Measurements from ENCODE around the gene ATG13.
"Not testable (repeated sequence)": the region's sequence is repeated elsewhere in the genome, so short reads cannot be mapped to it uniquely, and the experiment has no call there.

ATG13 gene

DNA sequence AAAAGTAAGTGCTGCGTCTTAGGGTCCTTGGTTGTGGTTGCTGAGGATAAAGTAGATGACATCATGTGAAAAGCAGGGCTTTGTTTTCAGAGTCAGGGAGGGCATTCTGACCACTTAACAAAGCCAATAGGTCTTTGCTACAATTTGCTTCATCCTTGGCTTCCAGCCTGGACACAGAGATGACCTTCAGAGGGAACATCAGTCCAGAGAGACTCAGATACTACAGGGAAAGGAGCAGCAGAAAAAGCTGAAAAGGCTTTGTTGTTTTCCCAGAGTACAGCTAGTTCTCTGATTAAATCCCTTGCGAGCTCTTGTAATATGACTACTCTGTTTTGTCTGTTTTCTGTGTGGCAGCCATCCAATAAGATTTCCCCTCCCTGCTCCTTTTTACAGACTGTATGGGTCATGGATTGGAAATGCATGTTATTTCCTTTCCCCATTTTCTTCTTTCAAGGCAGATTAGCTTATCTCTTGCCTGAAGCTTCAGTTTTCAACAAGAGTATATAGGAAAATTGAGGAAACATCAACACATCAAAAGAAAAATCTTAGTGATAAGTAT is 31.9 kb downstream of the ATG13 start:
- no peak for DNase-seq

- no peak for DNase-seq
Observed at GRCh38 chr11:46655631-46656030, 38.3 kb downstream of the ATG13 start.

DNA sequence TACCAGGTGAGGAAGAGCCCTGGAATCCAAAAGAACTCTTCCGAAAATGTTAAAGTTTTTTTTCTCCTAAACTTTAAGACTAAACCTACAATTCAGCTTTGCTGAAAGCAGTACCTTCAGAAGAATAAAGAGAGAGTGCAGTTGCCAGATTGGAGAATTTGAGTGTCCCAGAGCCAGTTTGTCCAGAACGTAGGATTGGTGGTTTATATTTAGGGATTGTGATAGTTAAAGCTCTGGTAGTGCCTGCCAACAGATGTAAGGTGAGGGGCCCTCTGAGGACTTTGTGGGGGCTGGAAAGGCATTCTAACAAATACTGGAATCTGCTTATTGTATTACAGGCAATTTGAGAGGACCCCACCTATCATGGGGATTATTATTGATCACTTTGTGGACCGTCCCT is 39.8 kb downstream of the ATG13 start:
- DNase-seq, result no peak

DNA sequence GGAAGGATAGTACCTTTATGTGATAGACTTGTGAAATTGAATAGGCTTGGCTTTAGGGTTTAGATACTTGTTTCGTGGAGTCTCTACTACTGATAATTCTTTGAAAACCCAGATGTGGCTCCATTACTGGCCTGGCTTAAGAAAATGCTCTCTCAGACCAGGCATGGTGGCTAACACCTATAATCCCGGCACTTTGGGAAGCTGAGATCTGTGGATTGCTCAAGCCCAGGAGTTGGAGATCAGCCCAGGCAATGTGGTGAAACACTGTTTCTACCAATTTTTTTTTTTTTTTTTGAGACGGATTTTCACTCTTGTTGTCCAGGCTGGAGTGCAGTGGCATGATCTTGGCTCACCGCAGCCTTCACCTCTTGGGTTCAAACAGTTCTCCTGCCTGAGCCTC is 40.9 kb downstream of the ATG13 start:
- no peak for DNase-seq

- DNase-seq, result peak in 1 of 2 donors; percentile 7
Observed at GRCh38 chr11:46659908-46660307, 42.6 kb downstream of the ATG13 start.

GRCh38 chr11:46661836-46662235 is 44.5 kb downstream of the ATG13 start:
- DNase-seq, result no peak

DNA sequence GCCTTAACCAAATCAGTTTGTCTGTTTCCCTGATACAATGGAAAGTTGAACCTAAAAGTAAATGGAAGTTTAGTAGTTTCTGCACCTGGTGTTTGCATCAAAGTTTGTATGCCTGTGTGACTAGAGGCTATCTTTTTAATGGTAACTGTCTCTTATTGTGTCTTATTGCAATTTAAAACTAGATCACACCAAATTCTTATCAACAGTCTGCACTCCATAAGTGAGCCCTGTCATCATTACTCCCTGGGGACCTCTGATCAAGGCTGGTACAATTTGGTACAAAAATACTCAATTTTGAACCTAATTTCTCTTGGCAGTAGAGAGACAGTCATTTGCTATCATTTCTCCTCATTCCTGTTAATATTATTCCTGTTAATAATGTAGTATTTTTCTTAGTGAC is 45.0 kb downstream of the ATG13 start:
- DNase-seq, result no peak

DNA sequence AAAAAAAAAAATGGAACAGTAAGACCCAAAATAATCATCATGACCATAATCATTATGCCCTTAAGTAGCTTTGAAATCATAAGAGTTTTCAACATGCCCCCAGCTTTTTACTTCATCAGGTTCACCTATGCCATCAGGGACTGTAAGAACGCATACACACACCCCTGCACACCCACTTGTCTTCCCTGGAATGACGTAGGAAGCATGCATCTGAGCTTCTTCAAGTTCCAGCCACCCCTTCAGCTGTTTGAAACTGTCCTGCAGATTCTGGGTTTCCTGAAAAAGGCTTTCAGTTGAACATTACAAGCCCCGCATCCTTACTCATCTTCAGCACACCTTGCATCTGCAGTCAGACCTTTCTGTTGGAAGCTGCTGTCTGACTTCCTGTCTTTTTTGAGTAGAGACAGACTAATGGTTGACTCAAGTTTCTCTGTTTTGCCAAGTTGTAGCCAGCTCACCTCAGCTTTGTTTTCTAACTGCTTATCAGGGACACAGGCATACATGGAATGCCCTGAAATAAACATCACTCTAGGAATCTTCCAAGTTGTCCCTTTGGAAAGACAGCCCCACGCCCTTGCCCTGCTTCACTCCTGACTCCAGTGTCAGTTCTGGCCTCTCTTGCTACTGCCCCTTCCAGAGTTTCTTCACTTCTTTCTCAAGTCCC is 46.1 kb downstream of the ATG13 start:
- no peak for DNase-seq

GRCh38 chr11:46664612-46665011 is 47.3 kb downstream of the ATG13 start:
- no peak for DNase-seq

GRCh38 chr11:46665356-46665755 is 48.0 kb downstream of the ATG13 start:
- DNase-seq, result no peak

DNA sequence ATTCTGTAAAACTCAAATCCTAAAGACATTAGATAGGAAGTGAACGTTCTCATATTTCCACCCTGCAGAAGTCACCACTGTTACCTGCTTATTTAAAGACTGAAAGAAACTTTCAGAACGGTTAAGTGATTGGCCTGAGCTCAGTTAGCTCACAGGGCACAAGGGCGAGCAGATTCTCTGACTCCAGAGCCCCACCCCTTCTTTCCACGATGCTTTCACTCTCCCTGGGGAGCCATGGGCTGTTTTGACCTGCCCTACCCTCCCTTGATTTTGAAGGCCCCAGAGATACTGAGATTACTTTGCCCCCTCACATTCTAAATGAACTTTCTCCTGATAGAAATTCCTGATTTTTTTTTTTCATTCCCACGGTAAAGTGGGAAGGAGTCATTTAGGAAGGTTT is 49.2 kb downstream of the ATG13 start:
- no peak for DNase-seq

DNA sequence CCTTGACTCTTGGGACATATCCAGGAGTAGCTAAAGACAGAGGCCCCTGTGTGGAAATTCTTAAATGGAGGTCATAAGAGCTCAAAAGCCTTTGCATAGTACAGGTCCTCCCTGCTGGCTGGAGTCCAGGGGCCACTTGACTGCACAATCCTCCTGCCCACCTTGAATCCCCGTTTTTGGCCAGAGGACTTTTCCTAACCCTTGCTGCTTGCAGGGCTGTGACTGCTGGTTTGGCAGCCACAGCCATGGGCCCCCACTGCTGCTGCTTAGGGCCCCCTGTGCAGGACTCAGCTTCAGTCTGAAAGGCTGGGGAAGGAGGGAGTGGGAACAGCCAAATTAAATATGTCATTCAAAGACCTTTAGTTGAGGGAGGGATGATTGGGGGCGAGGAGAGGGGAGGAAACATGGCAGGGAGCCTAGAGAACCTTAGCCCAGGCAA is 49.7 kb downstream of the ATG13 start:
- no peak for DNase-seq

DNA sequence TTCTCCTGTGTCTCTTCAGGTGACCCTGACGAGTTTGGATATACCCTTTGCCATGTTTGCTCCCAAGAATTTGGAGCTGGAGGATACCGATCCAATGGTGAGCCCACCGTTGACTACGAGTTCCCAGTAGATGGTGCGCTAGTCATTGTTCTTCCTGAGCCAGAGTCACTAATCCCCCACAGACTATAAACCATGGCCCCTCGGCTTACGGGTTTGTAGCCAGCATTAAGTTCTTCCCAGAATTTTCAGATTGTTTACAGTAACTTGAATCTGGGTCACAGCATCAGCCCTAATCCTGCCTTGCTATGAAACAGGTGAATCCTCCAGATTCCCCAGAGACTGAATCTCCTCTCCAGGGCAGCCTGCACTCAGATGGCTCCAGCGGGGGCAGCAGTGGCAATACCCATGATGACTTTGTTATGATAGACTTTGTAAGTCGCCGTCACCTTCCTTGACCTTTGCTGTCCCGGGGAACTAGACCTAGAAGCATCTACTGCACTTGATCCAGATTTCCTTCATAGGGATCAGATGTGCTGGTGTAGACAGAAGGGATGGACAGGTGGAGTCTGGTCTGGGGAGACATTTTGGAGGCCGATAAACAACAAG is 51.2 kb downstream of the ATG13 start:
- no peak for DNase-seq

DNA sequence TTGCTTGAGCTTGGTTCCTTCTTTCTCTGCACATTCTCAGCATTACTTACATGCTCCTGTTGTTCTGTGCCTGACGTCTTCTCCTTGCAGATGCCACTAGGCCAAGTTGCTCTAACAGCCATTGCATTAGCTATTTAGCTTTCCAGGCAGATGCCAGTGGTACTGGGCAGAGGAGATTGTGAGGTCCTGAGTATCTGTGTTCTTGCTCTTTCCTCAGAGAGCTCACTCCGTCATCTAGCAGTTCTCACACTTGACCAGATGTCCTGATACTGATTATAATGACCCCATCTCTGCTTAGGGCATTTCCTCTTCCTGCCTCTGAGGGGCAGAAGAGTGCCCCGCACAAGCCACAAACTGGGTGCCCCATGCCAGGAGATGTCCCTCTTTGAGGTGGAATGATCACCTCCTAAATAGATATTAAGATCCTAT is 52.4 kb downstream of the ATG13 start:
- peak in 1 of 2 donors; percentile 11 for DNase-seq

DNA sequence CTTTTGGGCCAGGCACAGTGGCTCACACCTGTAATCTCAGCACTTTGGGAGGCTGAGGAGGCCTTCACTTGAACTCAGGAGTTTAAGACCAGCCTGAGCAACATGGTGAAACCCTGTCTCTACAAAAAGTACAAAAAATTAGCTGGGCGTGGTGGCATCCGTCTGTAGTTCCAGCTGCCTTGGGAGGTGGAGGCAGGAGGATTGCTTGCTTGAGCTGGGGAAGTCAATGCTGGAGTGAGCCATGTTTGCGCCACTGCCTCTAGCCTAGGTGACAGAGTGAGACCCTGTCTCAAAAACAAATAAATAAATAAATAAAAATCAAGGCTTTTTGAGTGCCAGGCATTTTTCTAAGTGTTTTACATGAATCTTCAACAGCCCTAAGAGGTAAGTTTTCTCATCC is 53.2 kb downstream of the ATG13 start:
- not testable (repeated sequence) for DNase-seq

GRCh38 chr11:46671958-46672315 is 54.6 kb downstream of the ATG13 start:
- DNase-seq, result no peak

DNA sequence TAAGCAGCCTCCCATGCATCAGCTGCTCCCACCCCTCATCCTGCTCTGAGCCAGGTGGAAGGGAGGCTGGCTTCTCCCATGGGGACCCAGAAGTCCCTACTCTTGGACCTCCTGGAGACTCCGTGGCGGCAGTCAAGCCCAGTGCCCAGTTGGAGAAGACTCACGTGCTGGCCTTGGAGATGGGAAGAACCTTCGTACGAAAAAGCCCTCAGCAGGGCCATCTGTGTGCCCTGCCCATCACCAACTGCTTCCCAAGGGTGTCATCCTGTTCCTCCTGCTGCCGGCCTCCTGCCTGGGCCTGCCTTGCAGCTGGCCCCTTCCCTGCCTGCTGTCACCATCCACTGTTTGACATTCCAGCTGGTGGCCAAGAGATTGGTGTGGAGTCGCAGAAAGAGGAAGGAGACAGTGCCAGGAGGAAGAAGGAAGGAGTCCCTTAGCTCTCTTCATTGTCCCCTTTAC is 55.1 kb downstream of the ATG13 start:
- peak in 1 of 2 donors; percentile 5 for DNase-seq

DNA sequence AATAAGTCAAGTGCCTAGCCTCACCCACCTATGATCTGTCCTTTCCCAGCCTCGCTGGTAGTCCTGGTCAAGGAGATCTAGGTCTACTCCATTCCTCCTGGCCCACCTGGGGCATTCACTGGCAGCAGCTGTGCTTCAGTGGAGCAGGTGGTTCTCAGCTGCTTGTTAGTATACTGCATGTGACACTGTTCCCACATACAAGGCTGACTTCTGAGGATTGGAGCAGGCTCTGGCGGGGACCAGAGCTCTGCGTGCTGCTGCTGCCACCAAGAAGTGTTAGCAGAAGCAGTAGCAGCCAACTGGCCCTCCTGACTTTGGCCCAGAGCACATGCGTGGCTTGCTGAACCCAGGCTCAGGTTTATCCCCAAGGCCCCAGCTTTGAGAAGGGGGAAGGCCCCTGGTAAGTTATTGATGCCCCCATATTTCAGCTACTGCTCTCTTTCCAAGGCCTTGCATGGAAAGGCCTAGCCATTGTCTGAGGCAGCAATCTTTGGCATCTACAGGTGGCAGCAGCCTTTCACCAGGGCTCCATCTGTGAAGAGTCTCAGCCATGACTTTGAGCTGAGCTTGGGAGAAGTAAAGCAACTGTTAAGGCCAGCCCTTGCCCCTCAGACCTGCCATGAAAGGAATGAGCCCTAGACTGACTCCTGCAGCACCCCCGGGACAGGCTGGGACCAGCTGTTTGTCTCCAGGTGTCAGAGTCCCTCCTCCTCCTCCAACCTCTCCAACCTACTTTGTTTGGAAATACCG is 56.5 kb downstream of the ATG13 start:
- DNase-seq, result no peak

DNA sequence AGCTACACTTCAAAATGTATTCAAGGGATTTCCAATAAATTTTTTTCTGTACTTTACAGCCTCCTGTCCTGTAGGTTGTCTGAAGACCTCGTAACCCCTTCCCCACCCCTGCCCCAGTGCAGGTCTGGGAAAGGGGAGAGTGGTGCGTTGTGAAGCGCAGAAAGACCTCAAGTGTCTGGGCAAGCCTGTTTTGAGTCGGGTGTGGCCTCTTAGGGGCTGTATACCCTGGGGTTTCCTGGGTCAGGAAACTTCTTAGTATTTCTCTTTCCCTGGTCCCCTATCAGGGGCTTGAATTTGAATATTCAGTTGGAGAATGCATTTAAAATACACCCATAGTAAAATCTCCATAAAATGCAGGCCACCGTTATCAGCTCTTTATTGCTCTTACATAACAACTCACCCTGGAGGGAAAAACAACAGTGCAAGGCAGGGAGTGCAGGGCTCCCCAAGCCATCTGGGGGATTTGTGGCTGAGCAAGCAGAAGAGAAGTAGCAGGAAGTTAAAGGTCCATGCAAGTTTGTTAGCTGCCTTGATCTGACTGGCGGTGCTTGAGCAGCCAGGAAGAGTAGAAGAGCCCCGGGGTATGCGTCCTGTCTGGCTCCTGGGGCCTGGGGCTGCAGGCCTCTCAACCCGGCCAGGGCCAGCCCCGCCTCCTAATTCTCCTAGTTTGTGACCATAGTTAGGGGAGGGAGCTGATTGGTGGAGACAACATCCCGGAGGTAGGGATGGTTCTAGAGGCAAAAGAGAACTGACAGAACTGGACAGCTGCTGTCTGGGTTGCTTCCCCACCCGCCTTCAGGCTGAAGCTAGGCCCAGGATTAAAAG is 57.3 kb downstream of the ATG13 start:
- DNase-seq, result no peak

- DNase-seq, result peak; percentile 37 to 59
Observed at GRCh38 chr11:46675288-46675851, 58.0 kb downstream of the ATG13 start.

DNA sequence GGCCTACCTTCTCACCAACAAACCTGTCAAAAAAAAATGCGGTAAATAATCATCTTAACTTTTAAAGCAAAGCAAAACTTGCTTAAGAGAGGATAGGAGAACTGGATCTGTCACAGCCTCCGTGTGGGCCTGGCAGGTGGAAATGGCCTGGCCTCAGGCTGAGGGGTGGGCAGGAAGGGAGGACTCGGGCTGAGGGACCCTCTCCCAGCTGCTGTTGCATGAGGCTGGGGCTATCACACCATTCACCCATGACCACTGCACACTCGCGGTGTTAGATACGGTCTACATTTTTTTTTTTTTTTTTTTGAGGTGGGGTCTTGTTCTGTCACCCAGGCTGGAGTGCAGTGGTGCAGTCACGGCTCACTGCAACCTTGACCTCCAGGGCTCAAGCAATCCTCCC is 58.6 kb downstream of the ATG13 start:
- DNase-seq, result no peak

DNA sequence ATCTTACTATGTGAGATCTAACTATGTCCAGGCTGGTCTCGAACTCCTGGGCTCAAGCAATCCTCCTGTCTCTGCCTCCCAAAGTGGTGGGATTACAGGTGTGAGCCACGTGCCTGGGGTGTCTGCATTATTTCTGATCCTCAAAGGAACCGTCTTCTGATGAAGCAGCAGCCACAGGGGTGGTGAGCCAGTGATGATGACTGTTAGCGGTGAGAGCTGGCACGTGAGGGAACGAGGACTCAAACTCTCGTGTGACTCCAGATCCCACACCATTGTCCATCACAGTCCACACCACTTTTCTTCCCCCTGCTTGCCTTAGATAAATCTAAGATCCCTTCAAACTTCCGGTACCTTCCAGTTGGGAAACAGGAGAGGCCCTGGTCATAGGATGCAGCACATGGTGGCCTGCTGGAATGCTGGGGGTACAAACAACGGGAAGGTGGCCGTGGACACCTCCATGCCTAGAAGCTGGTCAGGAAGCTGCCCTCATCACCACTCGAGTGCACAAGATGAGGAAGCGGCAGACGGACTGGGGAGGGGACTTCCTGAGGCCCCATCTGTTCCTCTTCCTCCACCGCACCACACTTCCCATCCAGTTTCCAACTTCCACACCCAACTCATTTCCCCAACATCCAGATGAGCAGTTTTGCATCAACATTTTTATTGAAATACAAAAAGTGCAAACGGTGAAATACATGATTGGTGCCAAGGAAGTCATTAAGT is 59.2 kb downstream of the ATG13 start:
- peak; percentile 43 to 59 for DNase-seq

Measured in inflammatory macrophage treated with lipopolysaccharide for 1 hour (primary cell).